Measurements from ENCODE around the gene RTL1.

Gene RTL1

DNA sequence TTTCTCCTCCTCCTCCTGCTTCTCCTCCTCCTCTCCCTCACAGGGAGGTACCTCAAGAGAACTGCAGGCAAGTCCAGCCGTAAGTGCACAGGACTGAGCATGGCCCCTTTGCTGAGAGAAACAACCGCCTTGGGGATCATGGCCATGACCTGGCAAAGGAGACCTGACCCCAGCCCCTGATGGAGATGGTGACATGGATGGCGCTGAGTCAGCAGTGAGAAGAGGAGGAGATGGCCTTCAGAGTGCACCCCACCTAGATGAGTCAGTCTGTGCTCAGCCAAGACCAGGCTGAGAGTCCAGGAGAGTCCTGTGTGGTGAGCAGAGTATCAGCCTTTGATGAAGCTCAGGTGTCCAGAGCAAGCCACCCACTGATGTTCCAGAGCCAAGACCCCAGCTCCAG is 41.2 kb downstream of the RTL1 start:
- H3K79me2 ChIP-seq (ENCODE audit: low read length): no peaks in the 10 kb centered on the region
- no peaks in the 10 kb centered on the region for H3K4me1 ChIP-seq (ENCODE audit: low read length)
- no peak overlapping the region for H3K4me3 ChIP-seq (ENCODE audit: low read length)
- no peak overlapping the region for H3K4me2 ChIP-seq (ENCODE audit: low read length)
- 0 out of 2 replicates have a peak, but pooled peaks cover 8% of the 10 kb centered on the region for H3K27me3 ChIP-seq (ENCODE audit: low read depth, low read length)
- H3K27ac ChIP-seq (ENCODE audit: low read length): no peak overlapping the region
- H3K9me3 ChIP-seq (ENCODE audit: insufficient read depth, low read length): no peaks in the 10 kb centered on the region
- TF ChIP-seq EZH2phosphoT487 (IDR thresholded peaks at IDR 0.05; ENCODE audit: low read depth): no peak
- TF ChIP-seq, protein P1, sequence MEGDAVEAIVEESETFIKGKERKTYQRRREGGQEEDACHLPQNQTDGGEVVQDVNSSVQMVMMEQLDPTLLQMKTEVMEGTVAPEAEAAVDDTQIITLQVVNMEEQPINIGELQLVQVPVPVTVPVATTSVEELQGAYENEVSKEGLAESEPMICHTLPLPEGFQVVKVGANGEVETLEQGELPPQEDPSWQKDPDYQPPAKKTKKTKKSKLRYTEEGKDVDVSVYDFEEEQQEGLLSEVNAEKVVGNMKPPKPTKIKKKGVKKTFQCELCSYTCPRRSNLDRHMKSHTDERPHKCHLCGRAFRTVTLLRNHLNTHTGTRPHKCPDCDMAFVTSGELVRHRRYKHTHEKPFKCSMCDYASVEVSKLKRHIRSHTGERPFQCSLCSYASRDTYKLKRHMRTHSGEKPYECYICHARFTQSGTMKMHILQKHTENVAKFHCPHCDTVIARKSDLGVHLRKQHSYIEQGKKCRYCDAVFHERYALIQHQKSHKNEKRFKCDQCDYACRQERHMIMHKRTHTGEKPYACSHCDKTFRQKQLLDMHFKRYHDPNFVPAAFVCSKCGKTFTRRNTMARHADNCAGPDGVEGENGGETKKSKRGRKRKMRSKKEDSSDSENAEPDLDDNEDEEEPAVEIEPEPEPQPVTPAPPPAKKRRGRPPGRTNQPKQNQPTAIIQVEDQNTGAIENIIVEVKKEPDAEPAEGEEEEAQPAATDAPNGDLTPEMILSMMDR (IDR thresholded peaks at IDR 0.05; ENCODE audit: low read depth, low read length): no peak
- H4K20me1 ChIP-seq (ENCODE audit: insufficient read depth, low read length): no peaks in the 10 kb centered on the region
- no peak overlapping the region for H2AFZ ChIP-seq (ENCODE audit: low read depth, low read length)
- H3K36me3 ChIP-seq (replicated peaks; ENCODE audit: low read depth, low read length): no peaks in the 10 kb centered on the region
- no peak overlapping the region for H3K9ac ChIP-seq (ENCODE audit: low read length)

DNA sequence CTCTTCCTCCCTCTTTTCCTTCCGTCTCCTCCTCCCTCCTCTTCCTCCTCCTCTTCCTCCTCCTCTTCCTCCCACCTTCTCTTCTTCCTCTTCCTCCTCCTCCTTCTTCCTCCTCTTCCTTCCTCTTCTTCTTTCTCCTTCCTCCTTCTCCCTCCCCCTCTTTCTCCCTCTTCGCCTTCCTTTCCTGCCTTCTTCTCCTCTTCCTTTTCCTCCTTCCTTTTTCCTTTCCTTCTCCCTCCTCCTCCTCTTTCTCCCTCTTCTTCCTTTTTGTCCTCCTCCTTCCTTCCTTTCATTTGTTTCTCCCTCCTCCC is 41.6 kb downstream of the RTL1 start:
- H3K36me3 ChIP-seq (replicated peaks; ENCODE audit: low read depth, low read length): no peaks in the 10 kb centered on the region
- no peaks in the 10 kb centered on the region for H3K4me1 ChIP-seq (ENCODE audit: low read length)
- no peak overlapping the region for H2AFZ ChIP-seq (ENCODE audit: low read depth, low read length)
- H3K79me2 ChIP-seq (ENCODE audit: low read length): no peaks in the 10 kb centered on the region
- no peaks in the 10 kb centered on the region for H3K9me3 ChIP-seq (ENCODE audit: insufficient read depth, low read length)
- no peak overlapping the region for H3K4me2 ChIP-seq (ENCODE audit: low read length)
- no peak overlapping the region for H3K4me3 ChIP-seq (ENCODE audit: low read length)
- no peak overlapping the region for H3K9ac ChIP-seq (ENCODE audit: low read length)
- H4K20me1 ChIP-seq (ENCODE audit: insufficient read depth, low read length): no peaks in the 10 kb centered on the region
- TF ChIP-seq, protein P1 (IDR thresholded peaks at IDR 0.05; ENCODE audit: low read depth, low read length): no peak
- no peak for TF ChIP-seq EZH2phosphoT487 (IDR thresholded peaks at IDR 0.05; ENCODE audit: low read depth)
- no peak overlapping the region for H3K27ac ChIP-seq (ENCODE audit: low read length)
- H3K27me3 ChIP-seq (ENCODE audit: low read depth, low read length): 0 out of 2 replicates have a peak, but pooled peaks cover 8% of the 10 kb centered on the region

DNA sequence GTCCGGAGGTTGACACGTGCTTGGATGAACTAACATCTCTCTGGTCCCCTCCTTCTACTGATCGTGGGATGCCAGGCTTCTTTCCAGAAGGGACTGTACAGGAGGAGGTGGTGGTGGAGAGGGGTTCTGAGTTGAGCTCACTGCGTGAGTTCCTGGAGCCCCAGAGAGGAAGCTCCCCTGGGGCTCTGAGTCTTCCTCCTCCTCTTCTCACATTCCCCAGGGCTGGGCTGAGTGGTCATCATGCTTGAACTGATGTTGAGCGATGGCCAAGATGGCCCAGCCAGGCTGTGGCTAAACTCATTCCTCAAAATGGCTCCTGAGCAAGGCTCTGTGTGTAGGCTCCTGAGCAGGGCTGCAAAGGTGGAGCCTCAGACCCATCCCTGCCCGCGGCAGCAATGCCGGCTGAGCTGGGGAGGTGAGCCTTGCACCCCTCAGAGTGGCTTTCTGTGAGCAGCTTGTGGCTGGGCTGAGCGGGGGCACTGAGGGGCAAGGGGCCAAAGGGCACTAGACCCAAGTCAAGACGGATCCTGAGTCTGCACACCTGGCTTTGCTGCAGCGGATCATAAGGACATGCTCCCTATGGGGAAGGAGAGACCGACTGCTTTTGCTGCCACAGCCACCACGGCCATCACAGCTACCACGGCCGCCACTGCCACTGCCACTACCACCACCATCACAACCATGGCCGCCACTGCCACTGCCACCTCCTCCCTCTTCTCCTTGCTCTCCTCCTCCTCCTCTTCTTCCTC is 42.2 kb downstream of the RTL1 start:
- Histone ChIP-seq H3K27ac (ENCODE audit: low read length) (no peak overlapping the region), H3K79me2 (ENCODE audit: low read length) (no peaks in the 10 kb centered on the region), H3K4me1 (ENCODE audit: low read length) (no peaks in the 10 kb centered on the region), H3K27me3 (ENCODE audit: low read depth, low read length) (0 out of 2 replicates have a peak, but pooled peaks cover 8% of the 10 kb centered on the region), H3K9ac (ENCODE audit: low read length) (no peak overlapping the region), H3K4me3 (ENCODE audit: low read length) (no peak overlapping the region), H3K9me3 (ENCODE audit: insufficient read depth, low read length) (no peaks in the 10 kb centered on the region), H3K4me2 (ENCODE audit: low read length) (no peak overlapping the region), H4K20me1 (ENCODE audit: insufficient read depth, low read length) (no peaks in the 10 kb centered on the region), H3K36me3 (replicated peaks; ENCODE audit: low read depth, low read length) (no peaks in the 10 kb centered on the region), H2AFZ (ENCODE audit: low read depth, low read length) (no peak overlapping the region)
- no peak for TF ChIP-seq EZH2phosphoT487 (IDR thresholded peaks at IDR 0.05; ENCODE audit: low read depth)
- TF ChIP-seq, protein P1 (IDR thresholded peaks at IDR 0.05; ENCODE audit: low read depth, low read length): no peak

DNA sequence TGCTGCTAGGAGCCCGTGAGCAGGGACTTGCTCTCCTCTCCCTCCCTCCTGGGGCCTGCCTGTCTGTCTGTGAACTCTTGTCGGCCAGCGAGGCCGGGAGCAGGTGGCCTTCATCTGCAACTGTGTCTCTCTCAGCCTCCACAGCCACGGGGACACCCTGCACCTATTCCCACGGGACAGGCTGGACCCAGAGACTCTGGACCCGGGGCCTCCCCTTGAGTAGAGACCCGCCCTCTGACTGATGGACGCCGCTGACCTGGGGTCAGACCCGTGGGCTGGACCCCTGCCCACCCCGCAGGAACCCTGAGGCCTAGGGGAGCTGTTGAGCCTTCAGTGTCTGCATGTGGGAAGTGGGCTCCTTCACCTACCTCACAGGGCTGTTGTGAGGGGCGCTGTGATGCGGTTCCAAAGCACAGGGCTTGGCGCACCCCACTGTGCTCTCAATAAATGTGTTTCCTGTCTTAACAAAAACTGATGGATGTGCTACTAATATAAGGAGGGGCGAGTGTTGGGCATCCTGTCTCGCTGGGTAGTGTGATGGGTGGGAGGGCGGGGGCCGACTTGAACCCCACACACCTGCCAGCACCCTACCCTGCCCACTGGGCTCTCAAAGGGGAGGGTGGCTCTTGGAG is 42.9 kb downstream of the RTL1 start:
- no peaks in the 10 kb centered on the region for H3K9me3 ChIP-seq (ENCODE audit: insufficient read depth, low read length)
- no peak for TF ChIP-seq EZH2phosphoT487 (IDR thresholded peaks at IDR 0.05; ENCODE audit: low read depth)
- TF ChIP-seq, protein P1 (IDR thresholded peaks at IDR 0.05; ENCODE audit: low read depth, low read length): no peak
- no peak overlapping the region for H3K9ac ChIP-seq (ENCODE audit: low read length)
- H3K27ac ChIP-seq (ENCODE audit: low read length): no peak overlapping the region
- H4K20me1 ChIP-seq (ENCODE audit: insufficient read depth, low read length): no peaks in the 10 kb centered on the region
- H3K36me3 ChIP-seq (replicated peaks; ENCODE audit: low read depth, low read length): no peaks in the 10 kb centered on the region
- no peak overlapping the region for H3K4me3 ChIP-seq (ENCODE audit: low read length)
- H3K4me2 ChIP-seq (ENCODE audit: low read length): no peak overlapping the region
- H3K79me2 ChIP-seq (ENCODE audit: low read length): no peaks in the 10 kb centered on the region
- 0 out of 2 replicates have a peak, but pooled peaks cover 8% of the 10 kb centered on the region for H3K27me3 ChIP-seq (ENCODE audit: low read depth, low read length)
- no peaks in the 10 kb centered on the region for H3K4me1 ChIP-seq (ENCODE audit: low read length)
- no peak overlapping the region for H2AFZ ChIP-seq (ENCODE audit: low read depth, low read length)
